ENCODE measurements around the gene IFIT5.
"Not testable (repeated sequence)": the region's sequence is repeated elsewhere in the genome, so short reads cannot be mapped to it uniquely, and the experiment has no call there.

IFIT5 gene

DNA sequence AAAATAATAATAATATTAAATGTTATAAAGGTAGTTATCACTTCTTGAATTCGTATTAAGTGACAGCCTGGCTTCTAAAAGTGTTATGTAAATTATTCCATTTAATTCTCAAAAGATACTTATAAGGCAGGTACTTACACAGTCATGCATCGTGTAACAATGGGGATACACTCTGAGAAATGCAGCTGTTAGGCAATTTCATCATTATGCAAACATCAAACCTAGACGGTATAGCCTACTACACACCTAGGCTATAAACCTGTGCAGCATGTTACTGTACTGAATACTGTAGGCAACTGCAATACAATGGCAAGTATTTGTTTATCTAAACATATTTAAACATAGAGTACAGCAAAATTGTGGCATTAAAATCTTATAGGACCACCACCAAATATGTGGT lies 20.5 kb upstream of the IFIT5 start:
- no peak for FAIRE-seq

GRCh38 chr10:89395141-89395540 lies 19.2 kb upstream of the IFIT5 start:
- FAIRE-seq, result no peak

GRCh38 chr10:89398003-89398749 lies 16.2 kb upstream of the IFIT5 start:
- no peak for FAIRE-seq

DNA sequence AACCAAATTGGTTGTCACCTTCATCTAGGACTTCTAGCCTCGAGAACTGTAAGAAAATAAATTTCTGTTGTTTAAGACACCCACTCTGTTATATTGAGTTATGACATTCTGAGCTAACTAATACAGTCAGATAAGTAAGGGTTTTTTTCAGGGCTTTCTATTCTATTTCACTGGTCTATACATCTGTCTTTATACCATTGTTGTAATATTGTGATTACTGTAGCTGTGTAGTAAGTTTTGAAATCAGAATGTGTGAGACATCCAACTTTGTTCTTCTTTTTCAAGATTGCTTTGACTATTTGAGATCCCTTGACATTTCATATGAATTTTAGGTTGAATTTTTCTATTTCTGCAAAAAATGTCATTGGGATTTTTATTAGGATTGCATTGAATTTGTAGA lies 14.4 kb upstream of the IFIT5 start:
- FAIRE-seq, result no peak

- FAIRE-seq, result no peak
Measured at GRCh38 chr10:89403043-89403442, 11.3 kb upstream of the IFIT5 start.

DNA sequence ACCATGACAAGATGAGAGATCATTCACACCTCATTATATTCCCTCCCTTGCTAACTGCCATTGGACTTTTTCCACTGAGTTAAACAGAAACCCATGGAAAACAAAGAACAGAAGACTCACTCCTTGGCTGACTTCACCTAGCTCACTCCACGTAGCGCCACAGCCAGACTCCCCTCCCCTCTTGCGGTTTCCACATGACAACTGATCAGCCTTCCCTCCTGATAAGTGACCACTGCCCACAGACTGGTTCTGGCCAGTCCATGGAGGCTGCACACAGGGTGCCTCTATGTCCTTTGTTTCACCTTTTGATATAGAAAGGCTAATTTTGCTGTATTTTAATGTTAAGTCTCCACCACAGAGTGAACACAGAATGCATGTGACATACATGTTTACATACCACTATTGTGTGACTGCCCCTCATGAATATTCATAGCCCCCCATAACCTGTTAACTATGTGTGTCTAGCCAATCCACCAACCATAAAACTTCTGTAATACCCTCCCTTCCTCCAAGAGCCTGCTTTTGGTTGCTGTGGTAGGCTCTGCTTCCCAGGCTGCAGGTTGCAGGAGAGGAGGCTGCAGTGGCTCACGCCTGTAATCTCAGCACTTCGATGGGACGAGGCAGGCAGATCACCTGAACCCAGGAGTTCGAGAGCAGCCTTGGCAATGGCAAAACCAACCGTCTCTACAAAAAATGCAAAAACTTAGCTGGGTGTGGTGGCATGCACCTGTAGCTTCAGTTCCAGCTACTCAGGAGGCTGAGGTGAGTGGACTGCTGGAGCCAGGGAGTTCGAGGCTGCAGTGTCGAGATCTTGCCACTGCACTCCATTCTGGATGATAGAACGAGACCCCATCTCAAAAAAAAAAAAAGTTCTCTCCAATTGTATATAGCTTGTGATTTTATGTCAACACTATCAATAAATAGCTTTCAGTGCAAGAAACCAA lies 10.0 kb upstream of the IFIT5 start:
- FAIRE-seq, result no peak

GRCh38 chr10:89406178-89406577 lies 8.2 kb upstream of the IFIT5 start:
- FAIRE-seq, result not testable (repeated sequence)

GRCh38 chr10:89407792-89408191 lies 6.6 kb upstream of the IFIT5 start:
- FAIRE-seq, result not testable (repeated sequence)

GRCh38 chr10:89409282-89409681 lies 5.1 kb upstream of the IFIT5 start:
- not testable (repeated sequence) for FAIRE-seq

DNA sequence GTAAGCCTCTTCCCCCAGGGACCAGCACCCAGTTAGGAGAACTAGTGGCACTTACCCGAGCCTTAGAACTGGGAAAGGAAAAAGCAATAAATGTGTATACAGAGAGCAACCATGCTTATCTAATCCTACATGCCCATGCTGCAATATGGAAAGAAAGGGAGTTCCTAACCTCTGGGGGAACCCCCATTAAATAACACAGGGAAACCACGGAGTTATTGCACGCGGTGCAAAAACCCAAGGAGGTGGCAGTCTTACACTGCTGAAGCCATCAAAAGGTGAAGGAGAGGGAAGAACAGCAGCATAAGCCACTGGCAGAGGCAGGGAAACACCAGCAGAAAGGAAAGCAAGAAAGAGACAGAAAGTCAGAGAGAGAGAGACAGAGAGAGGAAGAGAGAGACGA lies 3.8 kb upstream of the IFIT5 start:
- FAIRE-seq, result not testable (repeated sequence)

DNA sequence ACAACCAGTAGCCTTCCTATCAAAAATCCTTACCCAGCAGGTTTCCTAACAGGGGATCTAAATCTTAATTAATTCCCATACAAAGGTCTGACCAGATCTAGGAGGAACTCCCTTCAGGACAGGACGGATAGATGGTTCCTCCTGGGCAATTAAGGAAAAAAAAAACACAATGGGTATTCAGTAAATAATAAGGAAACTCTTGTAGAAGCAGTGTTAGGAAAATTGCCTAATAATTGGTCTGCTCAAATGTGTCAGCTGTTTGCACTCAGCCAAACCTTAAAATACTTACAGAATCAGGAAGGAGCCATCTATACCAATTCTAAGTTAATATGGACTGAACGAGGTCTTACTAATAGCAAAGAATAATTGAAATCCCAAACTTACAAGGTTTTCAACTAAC lies 3.2 kb upstream of the IFIT5 start:
- not testable (repeated sequence) for FAIRE-seq

DNA sequence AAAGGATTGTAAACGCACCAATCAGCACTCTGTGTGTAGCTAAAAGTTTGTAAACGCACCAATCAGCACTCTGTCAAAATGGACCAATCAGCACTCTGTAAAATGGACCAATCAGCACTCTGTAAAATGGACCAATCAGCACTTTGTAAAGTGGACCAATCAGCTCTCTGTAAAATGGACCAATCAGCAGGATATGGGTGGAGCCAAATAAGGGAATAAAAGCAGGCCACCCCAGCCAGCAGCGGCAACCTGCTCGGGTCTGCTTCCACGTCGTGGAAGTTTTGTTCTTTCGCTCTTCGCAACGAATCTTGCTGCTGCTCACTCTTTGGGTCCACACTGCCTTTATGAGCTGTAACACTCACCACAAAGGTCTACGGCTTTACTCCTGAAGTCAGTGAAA lies 2.1 kb upstream of the IFIT5 start:
- FAIRE-seq, result not testable (repeated sequence)

GRCh38 chr10:89413398-89413912 lies 913 bp upstream of the IFIT5 start:
- no peak for FAIRE-seq

DNA sequence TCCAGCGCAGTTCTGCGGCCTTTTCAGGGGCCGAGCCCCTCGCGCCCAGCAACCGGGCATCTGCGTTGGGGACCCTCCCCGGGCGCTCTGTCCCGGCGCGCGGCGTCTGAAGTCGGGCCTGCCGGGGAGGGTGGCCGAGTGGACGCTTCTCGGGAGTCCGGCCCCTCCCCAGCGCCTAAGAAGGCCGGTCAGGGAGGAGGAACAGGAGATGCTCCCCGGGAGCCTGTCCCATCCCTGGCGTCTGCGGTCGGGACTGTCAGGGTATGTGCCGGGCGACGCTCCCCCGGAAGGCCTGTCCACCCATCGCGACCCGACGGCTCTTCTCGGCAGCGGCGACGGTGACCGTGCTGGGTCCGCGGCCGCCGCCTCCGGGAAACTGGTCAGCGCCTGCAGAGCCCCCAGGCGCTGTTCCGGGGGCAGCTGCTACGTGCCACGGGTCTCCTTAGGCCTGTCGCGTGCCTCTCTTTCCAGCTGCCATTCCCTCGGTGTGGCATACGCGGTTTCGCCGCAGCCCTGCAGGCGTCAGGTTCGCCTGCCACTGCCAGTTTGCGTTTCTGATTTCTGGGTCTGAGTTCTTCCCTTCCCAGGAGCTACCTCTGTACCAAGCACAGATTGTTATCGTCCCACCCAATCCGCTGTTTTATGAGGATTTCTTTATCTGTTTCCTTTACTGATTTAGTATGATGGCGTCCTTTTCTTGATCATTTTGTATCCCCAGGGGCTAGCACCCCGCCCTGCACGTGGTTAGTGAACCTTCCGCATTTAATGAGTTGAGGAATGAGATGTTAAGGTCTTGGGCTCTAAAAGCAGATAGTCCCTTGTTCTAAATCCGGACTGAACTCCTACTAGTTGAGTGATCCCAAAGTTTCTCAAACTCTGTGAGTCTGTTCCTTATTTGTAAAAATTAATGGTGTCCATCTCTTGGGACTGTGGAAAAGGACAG lies 782 bp downstream of the IFIT5 start:
- no peak for FAIRE-seq

DNA sequence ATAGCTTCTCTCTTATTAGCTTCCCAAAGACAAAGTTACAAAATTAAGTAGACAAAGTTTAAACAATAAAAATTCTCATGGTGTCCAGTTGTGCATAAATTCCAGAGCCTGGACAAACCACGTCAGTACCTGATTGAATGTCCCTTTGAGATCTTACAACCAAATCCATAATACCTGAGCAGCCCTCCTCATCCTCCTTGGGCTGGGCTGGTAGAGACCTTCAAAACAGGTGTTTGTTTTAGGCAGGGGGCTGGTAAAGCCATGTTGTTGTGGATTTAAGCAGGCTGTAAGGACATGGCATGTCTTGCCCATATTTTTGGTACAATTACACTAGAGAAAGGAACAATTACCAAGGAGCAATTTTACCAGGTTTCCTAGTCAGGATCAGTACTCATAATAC lies 2.1 kb downstream of the IFIT5 start:
- FAIRE-seq, result no peak

DNA sequence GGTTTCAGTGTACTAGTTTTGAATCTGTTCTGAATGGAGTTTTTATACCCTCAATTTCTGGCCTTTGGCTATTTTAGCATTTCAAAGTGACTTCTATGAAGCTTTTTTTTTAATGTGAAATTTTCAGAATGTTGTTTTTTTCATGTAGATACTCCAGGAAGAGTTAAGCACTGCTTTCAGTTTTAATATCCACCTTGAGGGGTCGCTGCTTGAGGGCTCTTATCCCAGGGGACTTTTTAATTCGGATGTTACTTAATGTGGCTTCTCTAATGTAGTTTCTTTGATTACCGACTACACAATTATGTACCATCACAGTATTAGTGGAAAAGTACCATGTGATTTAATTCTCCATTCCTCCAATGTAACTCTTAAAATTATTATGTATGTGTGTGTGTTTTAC lies 5.2 kb downstream of the IFIT5 start:
- FAIRE-seq, result no peak

DNA sequence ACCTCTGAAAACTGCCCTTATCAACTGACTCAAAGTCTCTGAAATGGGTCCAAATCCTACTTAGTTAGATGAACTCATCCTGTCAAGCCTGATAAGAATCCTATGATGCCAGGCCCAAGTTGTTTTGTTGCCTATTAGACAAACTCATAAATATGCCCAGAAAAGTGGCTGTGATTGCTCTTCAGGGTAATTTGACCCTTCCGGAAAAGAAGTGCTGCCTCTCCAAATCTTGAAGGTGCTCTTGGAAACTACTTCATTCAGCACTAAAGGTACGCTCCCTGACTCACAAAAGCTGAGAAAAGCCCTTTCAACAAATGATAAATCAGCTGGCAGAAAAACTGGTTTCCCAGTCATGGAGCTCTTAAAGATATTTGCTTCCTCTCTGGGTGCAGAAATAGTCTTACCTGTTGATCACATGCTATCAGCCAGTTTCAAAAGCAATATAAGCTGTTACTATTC lies 6.7 kb downstream of the IFIT5 start:
- no peak for FAIRE-seq

DNA sequence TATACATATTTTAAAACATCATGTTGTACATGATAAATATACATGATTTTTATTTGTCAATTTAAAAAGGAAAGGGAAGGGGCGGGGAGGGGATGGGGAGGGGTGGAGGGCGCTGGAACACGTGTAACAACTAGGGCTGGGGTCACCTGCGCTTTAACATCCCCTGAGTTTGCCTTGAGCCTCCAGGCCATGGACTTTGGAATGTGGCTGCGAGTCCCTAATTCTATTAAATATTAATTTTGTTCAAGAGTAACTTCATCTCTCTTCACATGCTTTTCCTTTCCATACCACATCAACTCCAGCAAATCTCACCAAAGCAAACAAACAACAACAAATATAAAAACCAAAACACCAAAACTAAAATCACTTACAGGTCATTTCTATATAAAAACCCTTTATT lies 10.6 kb downstream of the IFIT5 start:
- FAIRE-seq, result no peak

- FAIRE-seq, result peak; percentile 86
Measured at GRCh38 chr10:89426230-89426868, 12.0 kb downstream of the IFIT5 start.

DNA sequence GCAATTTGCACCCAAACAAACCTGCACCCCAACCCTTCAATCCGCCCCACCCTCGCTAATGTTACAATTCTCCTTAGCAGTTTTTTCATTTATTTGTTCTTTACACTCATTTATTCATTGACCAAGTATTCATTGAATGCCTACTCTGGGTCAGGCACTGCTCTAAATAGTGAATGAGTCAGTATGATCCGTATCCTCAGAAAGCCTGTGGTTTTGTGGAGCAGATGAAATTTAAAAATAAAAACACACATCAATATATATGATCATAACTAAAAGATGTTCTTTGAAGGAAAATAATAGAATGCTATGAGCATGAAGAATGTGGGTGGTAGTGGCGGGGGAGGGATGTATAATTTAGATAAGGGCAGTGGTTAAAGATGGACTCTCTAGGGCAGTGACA lies 13.3 kb downstream of the IFIT5 start:
- FAIRE-seq, result no peak

- FAIRE-seq, result no peak
Measured at GRCh38 chr10:89428877-89429276, 14.5 kb downstream of the IFIT5 start.

DNA sequence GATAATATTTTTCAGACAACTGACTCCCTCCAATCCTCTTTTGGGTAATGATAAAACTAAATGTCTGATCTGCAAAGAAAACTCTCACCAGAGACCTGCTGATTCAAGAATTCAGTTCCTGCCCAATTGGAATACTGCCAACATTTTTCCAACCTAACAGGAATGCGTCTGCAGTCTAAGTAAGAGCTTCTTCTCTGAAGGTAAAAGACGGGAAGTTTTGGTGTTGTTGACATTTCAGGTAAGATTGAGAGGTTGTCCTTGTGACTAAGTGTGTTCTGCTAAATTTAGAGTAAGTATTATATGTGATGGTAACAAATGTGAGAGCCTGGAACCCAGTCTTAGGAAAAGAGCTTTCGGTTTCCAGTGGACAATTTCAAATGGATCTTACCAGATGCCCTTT lies 17.6 kb downstream of the IFIT5 start:
- FAIRE-seq, result no peak
